NOMO-1 (cell line): ENCODE measurements around the gene CES5A.
"Not testable (repeated sequence)": the region's sequence is repeated elsewhere in the genome, so short reads cannot be mapped to it uniquely, and the experiment has no call there.

Experiments
- DNase-seq, 2 experiments: peaks; one replicate each; lab custom pipeline; 2025; ENCODE audit not compliant: unreplicated experiment in 2 of 2; lab: John Stamatoyannopoulos, UW

Gene CES5A

GRCh38 chr16:55875273-55875672 is at the start of gene CES5A:
Gene CES5A, minus strand, starts transcription at chr16:55875373. Its CDS starts 152 bp downstream, at chr16:55875221.
- DNase-seq = no peak

GRCh38 chr16:55922662-55923061 is 47.5 kb upstream of the CES5A start:
- no peak for DNase-seq

- no peak for DNase-seq
These were observed 42.4 kb upstream of the CES5A start for GRCh38 chr16:55917373-55918160.

GRCh38 chr16:55915096-55915827 is 40.1 kb upstream of the CES5A start:
- no peak for DNase-seq

GRCh38 chr16:55914383-55914782 is 39.2 kb upstream of the CES5A start:
- DNase-seq = no peak

GRCh38 chr16:55913716-55914115 is 38.5 kb upstream of the CES5A start:
- no peak for DNase-seq

GRCh38 chr16:55913121-55913520 is 37.9 kb upstream of the CES5A start:
- DNase-seq = not testable (repeated sequence)

GRCh38 chr16:55912022-55912421 is 36.8 kb upstream of the CES5A start:
- no peak for DNase-seq

- DNase-seq = no peak
These were observed 36.4 kb upstream of the CES5A start for GRCh38 chr16:55911616-55912015.

GRCh38 chr16:55909876-55910275 is 34.7 kb upstream of the CES5A start:
- DNase-seq = no peak

- no peak for DNase-seq
These were observed 33.5 kb upstream of the CES5A start for GRCh38 chr16:55908641-55909040.

GRCh38 chr16:55907661-55908060 is 32.5 kb upstream of the CES5A start:
- no peak for DNase-seq

GRCh38 chr16:55906123-55906522 is 30.9 kb upstream of the CES5A start:
- DNase-seq = no peak

- no peak for DNase-seq
These were observed 30.5 kb upstream of the CES5A start for GRCh38 chr16:55905651-55906050.

GRCh38 chr16:55901566-55902217 is 26.5 kb upstream of the CES5A start:
- DNase-seq = no peak

GRCh38 chr16:55900616-55901393 is 25.6 kb upstream of the CES5A start:
- DNase-seq = no peak

- no peak for DNase-seq
These were observed 24.7 kb upstream of the CES5A start for GRCh38 chr16:55899857-55900256.

- DNase-seq = no peak
These were observed 23.4 kb upstream of the CES5A start for GRCh38 chr16:55898592-55898991.

GRCh38 chr16:55892821-55893220 is 17.6 kb upstream of the CES5A start:
- DNase-seq = no peak

GRCh38 chr16:55889518-55889917 is 14.3 kb upstream of the CES5A start:
- DNase-seq = no peak

- DNase-seq = no peak
These were observed 13.4 kb upstream of the CES5A start for GRCh38 chr16:55888546-55888945.
